Natural killer cell treated with Interleukin-12 subunit alpha and Interleukin-12 subunit beta and Interleukin-15 and Interleukin-18, amount 100 ng/mL, for 72 hours (primary cell): Measurements from ENCODE around the gene ARRB2. TPM values are rescaled to one million over a fixed set of nuclear protein-coding genes. Genes with fewer than 3 reads are reported as not detected.
"Not testable (repeated sequence)": the region's sequence is repeated elsewhere in the genome, so short reads cannot be mapped to it uniquely, and the experiment has no call there.

ENCODE experiments used
- ATAC-seq, 2 donors: fragments of 150-1000 bp; cut with Tn5 transposase in 1 of 2; sonication (Bioruptor Pico), chemical (Tn5 transposase) in 1 of 2; 2 replicates each; pipeline ENCODE4 v1.10.0; 2021
- DNase-seq: peaks from one replicate; pipeline ENCODE4 v3.0.0; 2022; ENCODE audit warnings: low spot score
- H3K27ac Mint-ChIP-seq, 2 donors: 1 replicate in 1 of 2; 2 replicates in 1 of 2; pipeline ENCODE4 v1.8.0; 2022; ENCODE audit warnings: mixed read lengths in 2 of 2, mild to moderate bottlenecking in 1 of 2, moderate library complexity in 1 of 2
- H3K27me3 Mint-ChIP-seq, 2 donors: 1 replicate in 1 of 2; 2 replicates in 1 of 2; pipeline ENCODE4 v1.8.0; 2022; ENCODE audit warnings: mixed read lengths in 2 of 2
- H3K36me3 Mint-ChIP-seq: one replicate; pipeline ENCODE4 v1.8.0; 2022; ENCODE audit warnings: mixed read lengths
- H3K4me1 Mint-ChIP-seq, 2 donors: 1 replicate in 1 of 2; 2 replicates in 1 of 2; pipeline ENCODE4 v1.8.0; 2022; ENCODE audit warnings: low read depth in 2 of 2, mixed read lengths in 2 of 2, mild to moderate bottlenecking in 1 of 2
- H3K4me3 Mint-ChIP-seq: one replicate; pipeline ENCODE4 v1.8.0; 2022; ENCODE audit warnings: mixed read lengths
- H3K9me3 Mint-ChIP-seq: 2 replicates; pipeline ENCODE4 v1.8.0; 2022; ENCODE audit warnings: mixed read lengths
- total RNA-seq, 2 donors: library from RNA; stranded (reverse); gene quantifications; one replicate each; pipeline ENCODE4 v1.2.3, GENCODE V29; 2022

ARRB2 gene
- total RNA-seq, 2 donors from 2014 or later, result 834 to 935 TPM

DNA sequence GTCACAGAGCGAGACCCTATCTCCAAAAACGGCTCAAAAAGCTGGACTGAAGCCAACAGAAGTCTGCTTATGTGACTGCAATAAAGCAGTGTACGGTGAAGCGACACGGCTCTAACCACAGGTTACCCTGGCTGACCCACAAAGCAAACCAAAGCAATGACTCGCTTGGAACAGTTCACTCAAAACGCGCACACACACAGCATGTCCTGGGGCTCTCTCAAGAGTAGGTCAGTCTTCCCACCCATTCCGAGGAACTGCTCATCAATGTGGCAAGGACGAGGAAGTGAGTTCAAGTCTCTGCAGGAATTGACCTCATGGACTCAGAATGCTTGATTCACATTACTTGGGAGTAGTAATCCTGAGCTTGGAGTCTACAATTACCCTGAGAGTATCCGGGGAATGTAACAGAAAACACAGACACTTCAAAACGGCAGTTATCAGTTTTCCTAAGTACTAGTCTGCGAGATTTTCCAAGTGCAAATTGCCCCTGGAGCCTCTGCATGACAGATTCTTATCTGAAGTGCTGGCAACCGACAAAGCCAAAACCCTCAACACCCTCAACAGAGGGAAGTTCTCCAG lies 31.9 kb upstream of the ARRB2 start:
- Mint-ChIP-seq H3K4me3 (no peak overlapping the region), H3K27ac (no peak overlapping the region), H3K4me1 (peaks cover 6 to 11% of the 10 kb centered on the region in 2 donors), H3K27me3 (no peaks in the 10 kb centered on the region), H3K9me3 (no peaks in the 10 kb centered on the region), H3K36me3 (peaks cover 20% of the 10 kb centered on the region)
- ATAC-seq, result peak in 1 of 2 donors; percentile 29
- DNase-seq, result no peak

DNA sequence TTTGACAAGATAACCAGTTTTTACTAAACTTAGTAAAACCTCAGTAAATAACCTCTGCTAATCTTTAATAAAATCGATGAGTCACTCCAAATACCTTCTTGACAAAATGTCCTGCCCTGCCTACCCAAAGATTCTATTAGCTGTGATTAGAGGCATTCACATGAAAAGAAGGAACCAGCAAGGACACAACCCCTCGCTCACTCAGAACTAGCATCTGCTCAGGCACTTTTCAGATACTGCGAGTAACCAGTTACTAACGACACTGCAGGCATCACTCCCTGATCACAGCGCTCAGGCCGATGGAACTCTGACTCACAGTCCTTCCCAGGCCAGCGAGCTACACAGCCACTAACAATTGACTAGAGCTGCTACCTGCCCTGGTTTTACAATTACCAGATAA lies 30.8 kb upstream of the ARRB2 start:
- Mint-ChIP-seq H3K36me3 (peaks cover 25% of the 10 kb centered on the region), H3K27ac (peak overlapping the region; percentile 23 to 38), H3K4me3 (no peak overlapping the region), H3K4me1 (peaks cover 6 to 15% of the 10 kb centered on the region in 2 donors), H3K27me3 (no peaks in the 10 kb centered on the region), H3K9me3 (no peaks in the 10 kb centered on the region)
- ATAC-seq, result no peak
- no peak for DNase-seq

DNA sequence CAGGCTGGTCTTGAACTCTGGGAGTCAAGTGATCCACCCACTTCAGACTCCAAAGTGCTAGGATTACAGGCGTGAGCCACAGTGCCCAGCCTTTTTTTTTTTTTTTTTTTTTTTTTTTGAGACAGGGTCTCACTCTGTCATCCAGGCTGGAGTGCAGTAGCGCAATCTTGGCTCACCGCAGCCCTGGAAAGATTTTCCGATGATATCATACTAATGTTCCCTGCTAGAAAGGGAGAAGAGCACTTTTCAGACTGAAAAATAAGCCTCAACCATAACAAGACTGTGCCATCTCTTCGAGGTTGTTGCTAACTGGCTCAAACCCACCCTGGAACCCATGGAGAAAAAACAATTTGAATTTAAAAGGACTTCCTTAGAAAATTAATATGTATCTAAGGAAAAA lies 26.7 kb upstream of the ARRB2 start:
- H3K4me3 Mint-ChIP-seq, H3K27ac Mint-ChIP-seq, ATAC-seq, H3K9me3 Mint-ChIP-seq, H3K27me3 Mint-ChIP-seq, DNase-seq: not testable (repeated sequence)
- Mint-ChIP-seq H3K4me1 (peaks cover 17 to 21% of the 10 kb centered on the region in 2 donors), H3K36me3 (peaks cover 40% of the 10 kb centered on the region)

DNA sequence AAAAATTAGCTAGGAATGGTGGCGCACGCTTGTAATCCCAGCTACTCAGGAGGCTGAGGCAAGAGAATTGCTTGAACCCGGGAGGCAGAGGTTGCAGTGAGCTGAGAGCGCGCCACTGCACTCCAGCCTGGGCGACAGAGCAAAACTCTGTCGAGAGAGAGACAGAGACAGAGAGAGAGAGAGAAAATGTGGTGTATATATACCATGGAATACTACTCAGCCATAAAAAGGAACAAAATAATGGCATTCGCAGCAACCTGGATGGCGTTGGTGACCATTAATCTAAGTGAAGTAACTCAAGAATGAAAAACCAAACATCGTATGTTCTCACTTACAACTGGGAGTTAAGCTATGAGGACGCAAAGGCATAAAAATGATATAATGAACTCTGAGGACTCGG lies 20.6 kb upstream of the ARRB2 start:
- not testable (repeated sequence) for H3K27ac Mint-ChIP-seq, DNase-seq, ATAC-seq, H3K4me3 Mint-ChIP-seq, H3K27me3 Mint-ChIP-seq, H3K9me3 Mint-ChIP-seq
- Mint-ChIP-seq H3K4me1 (peaks cover 23 to 30% of the 10 kb centered on the region in 2 donors), H3K36me3 (peaks cover 34% of the 10 kb centered on the region)

DNA sequence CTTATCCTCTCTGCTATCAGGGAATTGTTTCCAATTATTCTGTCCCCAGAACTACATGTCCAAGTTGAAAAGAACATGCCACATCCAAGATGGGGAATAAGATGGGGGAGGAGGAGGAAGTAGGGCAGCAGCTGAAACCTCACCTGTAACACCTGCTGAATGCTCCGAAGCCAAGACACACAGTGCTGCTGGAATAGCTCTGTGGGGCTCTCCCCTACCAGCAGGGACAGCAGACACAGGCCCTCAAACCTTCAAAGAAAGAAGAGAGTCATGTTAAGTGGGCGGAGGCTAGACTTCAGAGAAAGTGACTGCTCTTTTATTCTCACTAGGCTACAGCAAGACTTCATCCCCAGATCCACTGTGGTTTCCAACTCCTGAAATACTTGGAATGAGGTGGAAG lies 19.7 kb upstream of the ARRB2 start:
- ATAC-seq, result no peak
- no peak overlapping the region for H3K27ac Mint-ChIP-seq

DNA sequence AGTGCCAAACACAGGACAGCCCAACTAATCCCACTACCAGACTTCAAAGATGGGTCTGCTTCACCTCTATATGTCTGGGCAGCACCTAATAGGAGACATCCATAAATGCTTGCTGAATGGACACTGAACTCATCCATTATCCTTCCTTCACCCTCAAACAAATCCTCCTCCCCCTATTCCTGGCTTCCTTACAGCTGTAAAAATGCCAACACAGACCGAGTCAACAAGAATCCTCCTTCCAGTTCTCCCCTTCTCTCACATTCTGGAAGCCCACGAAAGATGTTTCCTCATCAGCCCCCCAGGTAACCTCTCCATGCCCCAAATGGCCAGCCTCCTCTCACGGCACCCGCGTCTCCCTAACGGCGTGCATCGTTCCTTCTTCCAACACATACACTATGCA lies 18.7 kb upstream of the ARRB2 start:
- DNase-seq, result no peak
- no peaks in the 10 kb centered on the region for H3K27me3 Mint-ChIP-seq
- no peak overlapping the region for H3K4me3 Mint-ChIP-seq
- peaks cover 31% of the 10 kb centered on the region for H3K36me3 Mint-ChIP-seq
- H3K9me3 Mint-ChIP-seq, result no peaks in the 10 kb centered on the region
- H3K27ac Mint-ChIP-seq, result no peak overlapping the region
- ATAC-seq, result no peak
- peaks cover 33 to 41% of the 10 kb centered on the region in 2 donors for H3K4me1 Mint-ChIP-seq

More for the DNA sequence above, 19.7 kb upstream of the ARRB2 start:
- DNase-seq, result no peak
- H3K27me3 Mint-ChIP-seq, result no peaks in the 10 kb centered on the region
- peaks cover 28% of the 10 kb centered on the region for H3K36me3 Mint-ChIP-seq
- no peak overlapping the region for H3K4me3 Mint-ChIP-seq
- peaks cover 24 to 32% of the 10 kb centered on the region in 2 donors for H3K4me1 Mint-ChIP-seq
- H3K9me3 Mint-ChIP-seq, result no peaks in the 10 kb centered on the region

DNA sequence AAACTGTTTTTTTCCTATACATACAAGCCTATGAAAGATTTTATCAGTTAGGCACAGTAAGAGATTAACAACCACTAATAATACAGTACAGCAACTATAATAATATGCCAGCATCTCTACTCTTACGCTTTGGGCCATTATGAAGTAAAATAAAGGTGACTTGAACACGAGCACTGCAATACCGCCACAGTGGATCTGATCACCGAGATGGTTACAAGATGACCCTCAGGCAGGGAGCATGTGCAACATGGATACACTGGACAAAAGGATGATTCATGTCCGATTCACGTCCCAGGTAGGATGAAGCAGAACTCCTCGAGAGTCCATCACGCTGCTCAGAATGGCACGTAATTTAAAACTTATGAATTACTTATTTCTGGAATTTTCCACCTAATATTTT lies 17.0 kb upstream of the ARRB2 start:
- Mint-ChIP-seq H3K27me3 (no peaks in the 10 kb centered on the region), H3K4me3 (no peak overlapping the region), H3K9me3 (no peaks in the 10 kb centered on the region), H3K36me3 (peaks cover 24% of the 10 kb centered on the region), H3K4me1 (peaks cover 30 to 41% of the 10 kb centered on the region in 2 donors), H3K27ac (peak overlapping the region in 1 of 2 donors; percentile 58)
- DNase-seq, result no peak
- ATAC-seq, result no peak

DNA sequence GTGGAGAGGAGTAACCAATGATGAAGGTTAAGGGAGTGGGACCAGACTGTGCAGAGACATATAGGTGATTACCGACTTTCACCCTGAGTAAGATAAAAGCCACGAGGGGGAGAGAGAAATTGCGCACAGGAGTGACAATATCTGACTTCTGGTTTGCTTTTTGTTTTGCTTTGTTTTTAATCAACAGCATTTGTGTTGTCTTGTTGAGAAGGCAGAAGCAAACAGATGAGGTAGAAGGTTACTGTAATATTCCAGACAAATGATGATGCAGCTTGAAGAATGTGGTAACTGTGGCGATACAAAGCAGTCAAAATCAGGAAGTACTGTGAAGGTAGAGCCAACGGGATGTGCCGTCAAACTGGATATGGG lies 14.0 kb upstream of the ARRB2 start:
- H3K9me3 Mint-ChIP-seq, result no peaks in the 10 kb centered on the region
- H3K4me1 Mint-ChIP-seq, result peaks cover 25 to 30% of the 10 kb centered on the region in 2 donors
- no peaks in the 10 kb centered on the region for H3K27me3 Mint-ChIP-seq
- H3K27ac Mint-ChIP-seq, result peak overlapping the region; percentile 78 to 80
- DNase-seq (no peak), ATAC-seq (peak; percentile 88 to 89)
- peak overlapping the region; percentile 67 for H3K4me3 Mint-ChIP-seq
- peaks cover 7% of the 10 kb centered on the region for H3K36me3 Mint-ChIP-seq

DNA sequence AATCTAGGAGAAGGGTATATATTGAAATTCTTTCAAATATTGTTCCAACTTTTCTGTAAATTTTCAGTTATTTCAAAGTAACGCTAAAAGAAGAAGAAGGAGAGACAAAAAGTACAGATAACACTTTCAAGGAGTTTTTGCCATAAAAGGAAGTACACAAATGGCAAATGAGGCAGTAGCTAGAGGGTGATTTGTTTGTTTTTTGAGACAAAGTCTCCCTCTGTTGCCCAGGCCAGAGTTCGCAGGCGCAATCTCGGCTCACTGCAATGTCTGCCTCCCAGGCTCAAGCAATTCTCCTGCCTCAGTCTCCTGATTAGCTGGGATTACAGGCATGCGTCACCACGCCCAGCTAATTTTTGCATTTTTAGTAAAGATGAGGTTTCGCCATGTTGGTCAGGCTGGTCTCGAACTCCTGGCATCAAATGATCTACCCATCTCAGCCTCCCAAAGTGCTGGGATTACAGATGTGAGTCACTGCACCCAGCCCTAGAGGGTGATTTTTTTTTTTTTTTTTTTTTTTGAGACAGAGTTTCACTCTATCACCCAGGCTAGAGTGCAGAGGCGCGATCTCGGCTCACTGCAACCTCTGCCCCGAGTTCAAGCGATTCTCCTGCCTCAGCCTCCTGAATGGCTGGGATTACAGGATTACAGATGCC lies 10.9 kb upstream of the ARRB2 start:
- DNase-seq, ATAC-seq, H3K27ac Mint-ChIP-seq, H3K9me3 Mint-ChIP-seq, H3K27me3 Mint-ChIP-seq, H3K36me3 Mint-ChIP-seq, H3K4me3 Mint-ChIP-seq: not testable (repeated sequence)
- peaks cover 39 to 47% of the 10 kb centered on the region in 2 donors for H3K4me1 Mint-ChIP-seq

DNA sequence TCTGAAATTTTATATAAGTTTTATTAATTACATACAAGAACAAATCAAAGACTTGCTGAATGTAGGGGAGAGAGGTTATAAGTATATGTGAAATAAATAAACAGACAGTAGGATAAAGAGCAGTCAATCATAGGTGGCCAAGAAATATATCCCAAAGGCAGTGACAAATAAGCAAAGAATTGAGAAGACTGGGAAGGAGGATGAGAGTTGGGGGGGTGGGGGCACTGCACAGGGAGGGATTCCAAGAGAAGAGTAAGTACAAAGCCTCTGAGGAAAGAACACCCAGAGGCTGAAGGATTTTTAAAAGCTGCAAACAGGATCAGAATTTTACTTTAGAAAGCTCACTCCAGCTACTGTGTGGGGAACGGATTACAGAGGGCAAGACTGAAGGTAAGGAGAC lies 9.3 kb upstream of the ARRB2 start:
- Mint-ChIP-seq H3K4me1 (peaks cover 46 to 55% of the 10 kb centered on the region in 2 donors), H3K27ac (peak overlapping the region; percentile 87 to 89), H3K4me3 (peak overlapping the region; percentile 82)

DNA sequence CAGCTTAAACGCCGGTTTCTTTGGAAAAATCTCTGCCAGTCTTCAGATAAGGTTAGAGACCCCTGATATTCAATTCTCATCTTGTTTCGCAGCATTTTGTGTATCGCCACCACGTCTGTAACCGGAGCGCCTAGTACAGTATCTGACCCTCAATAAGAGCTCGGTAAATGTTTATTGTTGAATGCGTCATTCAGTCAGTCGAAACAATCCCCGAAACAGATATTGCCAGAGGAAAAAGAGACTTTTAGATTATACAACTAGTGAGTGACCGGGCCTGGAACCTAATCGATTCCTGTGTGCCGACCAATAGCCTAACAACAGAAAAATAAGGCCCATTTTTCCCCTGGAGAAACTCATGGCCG lies 7.1 kb upstream of the ARRB2 start:
- no peak for ATAC-seq
- no peak for DNase-seq
- Mint-ChIP-seq H3K27me3 (no peaks in the 10 kb centered on the region), H3K36me3 (peaks cover 6% of the 10 kb centered on the region), H3K4me1 (peaks cover 50 to 56% of the 10 kb centered on the region in 2 donors), H3K4me3 (peak overlapping the region; percentile 82), H3K9me3 (no peaks in the 10 kb centered on the region), H3K27ac (peak overlapping the region; percentile 87 to 89)

More for the DNA sequence above, 9.3 kb upstream of the ARRB2 start:
- Mint-ChIP-seq H3K27me3 (no peaks in the 10 kb centered on the region), H3K9me3 (no peaks in the 10 kb centered on the region), H3K36me3 (peaks cover 9% of the 10 kb centered on the region)
- DNase-seq (no peak), ATAC-seq (no peak)

DNA sequence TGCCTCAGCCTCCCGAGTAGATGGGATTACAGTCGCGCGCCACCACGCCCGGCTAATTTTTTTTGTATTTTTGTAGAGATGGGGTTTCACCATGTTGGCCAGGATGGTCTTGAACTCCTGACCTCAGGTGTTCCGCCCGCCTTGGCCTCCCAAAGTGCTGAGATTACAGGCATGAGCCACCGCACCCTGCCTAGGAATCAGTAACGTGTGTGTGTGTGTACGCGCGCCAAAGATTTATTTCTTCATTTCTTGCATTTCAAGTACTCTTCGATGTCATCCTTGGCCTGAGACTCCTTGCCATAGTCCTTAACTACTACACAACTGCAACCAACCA lies 5.9 kb upstream of the ARRB2 start:
- DNase-seq, H3K9me3 Mint-ChIP-seq, H3K36me3 Mint-ChIP-seq, H3K27me3 Mint-ChIP-seq, ATAC-seq: not testable (repeated sequence)
- peak overlapping the region; percentile 82 for H3K4me3 Mint-ChIP-seq
- peak overlapping the region; percentile 87 to 89 for H3K27ac Mint-ChIP-seq
- H3K4me1 Mint-ChIP-seq, result peaks cover 58 to 63% of the 10 kb centered on the region in 2 donors

DNA sequence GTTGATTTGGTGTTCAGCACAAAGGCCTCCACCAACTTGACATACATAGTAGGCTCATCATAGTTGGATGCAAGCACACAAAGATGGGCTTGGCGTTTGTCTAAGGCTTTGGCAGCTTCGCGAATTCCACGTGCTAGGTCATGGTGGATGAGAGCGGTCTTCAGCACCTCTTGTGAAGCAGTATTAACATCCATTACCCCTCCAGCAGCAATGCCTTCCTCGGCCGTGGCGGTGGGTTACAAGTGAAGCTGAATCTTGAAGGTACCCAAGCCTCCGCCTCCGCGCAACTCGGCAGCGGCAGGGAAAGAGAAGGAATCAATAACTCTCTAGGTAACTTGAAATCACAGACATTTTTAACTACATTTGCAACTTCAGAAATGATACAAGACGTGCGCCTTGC lies 5.4 kb upstream of the ARRB2 start:
- Mint-ChIP-seq H3K27me3 (no peaks in the 10 kb centered on the region), H3K4me3 (peak overlapping the region; percentile 82), H3K27ac (peak overlapping the region; percentile 87 to 89), H3K36me3 (peaks cover 6% of the 10 kb centered on the region), H3K9me3 (no peaks in the 10 kb centered on the region), H3K4me1 (peaks cover 62 to 67% of the 10 kb centered on the region in 2 donors)
- no peak for DNase-seq
- ATAC-seq, result no peak

DNA sequence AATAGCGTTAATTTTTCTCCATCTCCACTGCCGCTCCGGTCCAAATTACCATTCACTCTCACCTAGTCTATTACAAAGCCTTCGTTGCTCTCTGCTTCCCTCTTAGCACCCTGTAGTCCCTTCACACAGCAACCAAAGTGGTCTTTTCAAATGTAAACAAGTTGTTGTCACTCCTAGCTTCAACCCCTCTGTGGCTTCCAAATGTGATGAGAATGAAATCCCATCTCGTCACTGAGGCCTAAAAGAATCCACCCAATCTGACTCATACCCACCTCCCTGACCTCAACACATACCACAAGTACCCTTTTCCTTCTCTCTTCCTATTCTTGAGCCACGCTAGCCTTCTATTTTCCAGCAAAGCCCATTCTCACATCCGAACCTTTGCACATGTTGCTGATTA lies 4.3 kb upstream of the ARRB2 start:
- no peak for DNase-seq
- ATAC-seq, result no peak
- H3K4me1 Mint-ChIP-seq, result peaks cover 61 to 67% of the 10 kb centered on the region in 2 donors
- H3K9me3 Mint-ChIP-seq, result no peaks in the 10 kb centered on the region
- H3K4me3 Mint-ChIP-seq, result peak overlapping the region; percentile 82
- peaks cover 7% of the 10 kb centered on the region for H3K36me3 Mint-ChIP-seq
- H3K27ac Mint-ChIP-seq, result peak overlapping the region; percentile 12 to 89
- no peaks in the 10 kb centered on the region for H3K27me3 Mint-ChIP-seq
